ENCODE measurements around the gene TFEB. TPM values are rescaled to one million over a fixed set of nuclear protein-coding genes. Genes with fewer than 3 reads are reported as not detected.

The TFEB gene
- total RNA-seq, 1 experiment from 2014 or later: 7.3 TPM

- Histone ChIP-seq H3K4me1 (replicated peaks; ENCODE audit: insufficient read depth) (peaks cover 20% of the 10 kb centered on the region), H3K36me3 (ENCODE audit: low read depth) (no peaks in the 10 kb centered on the region), H2AFZ (no peak overlapping the region), H3K9me3 (ENCODE audit: insufficient read depth, low read depth) (no peaks in the 10 kb centered on the region), H3K4me3 (no peak overlapping the region), H3K4me2 (no peak overlapping the region), H3K27me3 (ENCODE audit: insufficient read depth, low read depth) (no peaks in the 10 kb centered on the region), H4K20me1 (ENCODE audit: insufficient read depth) (no peaks in the 10 kb centered on the region), H3K9me2 (ENCODE audit: insufficient read depth) (no peaks in the 10 kb centered on the region), H3K27ac (no peak overlapping the region), H3F3A (ENCODE audit: insufficient read depth, low read depth) (0 out of 2 replicates have a peak, but pooled peaks cover 3% of the 10 kb centered on the region), H3K79me2 (ENCODE audit: low read depth) (no peaks in the 10 kb centered on the region)
- no peak for TF ChIP-seq EZH2 (IDR thresholded peaks at IDR 0.05; ENCODE audit: low read depth)
- intact Hi-C loops (cut with micrococcal nuclease; ENCODE audit: unreplicated experiment): loop anchor here (5.0 kb wide), 2 partner anchors 358 to 377 kb away; no protein-coding TSS in a partner anchor
- CTCF ChIA-PET: interaction anchor here (1.4 to 1.8 kb wide), 2 partner anchors 82 to 316 kb away, joined by 5 to 10 read pairs; no protein-coding TSS in a partner anchor
- no TSS peak for BruUV-seq (replicated peaks)
- no peak for DNase-seq
- POLR2A ChIA-PET (ENCODE audit: unreplicated experiment): no interaction called here
Measured at GRCh38 chr6:41684311-41685180, 50.9 kb downstream of the TFEB start.

DNA sequence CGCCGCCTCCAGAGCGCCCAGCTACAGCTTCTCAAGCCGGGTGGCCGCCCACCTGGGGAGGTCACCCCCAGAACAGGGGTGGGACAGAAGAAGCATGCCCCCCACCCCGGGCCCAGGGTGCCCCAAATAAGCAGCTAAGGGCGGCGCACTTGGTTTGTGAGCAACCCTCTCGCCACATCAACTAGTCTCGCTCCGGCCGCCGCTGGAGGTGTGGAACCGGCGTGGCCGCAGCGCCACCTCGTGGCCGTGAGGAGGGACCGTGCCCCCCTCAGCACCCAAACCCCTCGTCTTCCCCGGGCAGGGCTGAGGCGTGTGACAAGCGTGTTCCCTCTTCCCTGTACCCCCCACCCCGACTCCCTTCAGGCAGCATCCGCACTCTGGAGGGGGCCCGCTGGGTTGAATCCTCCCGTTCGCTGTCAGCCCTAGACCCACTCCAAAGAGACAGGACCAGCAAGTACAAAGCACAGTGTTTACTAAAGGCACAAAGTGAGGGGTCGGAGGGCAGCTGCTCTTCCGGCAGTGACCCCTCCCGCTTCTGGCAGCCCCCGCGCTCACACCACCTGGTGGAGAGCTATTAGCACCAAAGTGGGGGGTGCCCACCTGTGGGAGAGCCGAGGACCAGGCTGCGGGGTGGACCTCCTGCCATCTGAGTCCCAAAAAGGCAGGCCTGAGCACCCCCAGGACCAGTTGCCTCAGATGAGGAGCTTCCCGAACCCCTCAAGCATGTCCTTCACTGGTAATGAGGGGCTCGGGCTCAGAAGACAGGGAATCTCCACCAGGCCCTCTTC lies 51.7 kb downstream of the TFEB start:
- no peaks in the 10 kb centered on the region for H3K36me3 ChIP-seq (ENCODE audit: low read depth)
- H3K4me1 ChIP-seq (replicated peaks; ENCODE audit: insufficient read depth): peaks cover 14% of the 10 kb centered on the region; the same call in 1 of the 2 replicates
- POLR2A ChIA-PET (ENCODE audit: unreplicated experiment): no interaction called here
- H4K20me1 ChIP-seq (ENCODE audit: insufficient read depth): no peaks in the 10 kb centered on the region
- no TSS peak for BruUV-seq (replicated peaks)
- 0 out of 2 replicates have a peak, but pooled peaks cover 3% of the 10 kb centered on the region for H3F3A ChIP-seq (ENCODE audit: insufficient read depth, low read depth)
- H3K9me3 ChIP-seq (ENCODE audit: insufficient read depth, low read depth): no peaks in the 10 kb centered on the region
- peak overlapping the region; percentile 64 for H3K4me2 ChIP-seq
- CTCF ChIA-PET: interaction anchor here (0.6 to 1.8 kb wide), 3 partner anchors 81 to 357 kb away, joined by 5 to 10 read pairs (median 5); no protein-coding TSS in a partner anchor
- no peaks in the 10 kb centered on the region for H3K27me3 ChIP-seq (ENCODE audit: insufficient read depth, low read depth)
- H3K4me3 ChIP-seq: peak overlapping the region; percentile 31; the same call in 1 of the 2 replicates
- H3K9me2 ChIP-seq (ENCODE audit: insufficient read depth): no peaks in the 10 kb centered on the region
- no peaks in the 10 kb centered on the region for H3K79me2 ChIP-seq (ENCODE audit: low read depth)
- H3K27ac ChIP-seq: no peak overlapping the region
- H2AFZ ChIP-seq: peak overlapping the region; percentile 67; the same call in 1 of the 2 replicates
- DNase-seq: peak in 1 of 2 experiments; percentile 72
- TF ChIP-seq CTCF (conservative IDR thresholded peaks at IDR 0.05) (peak; percentile 86), EZH2 (IDR thresholded peaks at IDR 0.05; ENCODE audit: low read depth) (no peak)
- intact Hi-C loops (cut with micrococcal nuclease; ENCODE audit: unreplicated experiment): loop anchor here (1.0 to 5.0 kb wide), 5 partner anchors 52 to 376 kb away; partner anchors contain the start of gene TFEB

GRCh38 chr6:41683273-41683522 lies 52.2 kb downstream of the TFEB start:
- intact Hi-C loops (cut with micrococcal nuclease; ENCODE audit: unreplicated experiment): loop anchor here (1.0 to 5.0 kb wide), 5 partner anchors 52 to 376 kb away; partner anchors contain the start of gene TFEB
- H2AFZ ChIP-seq: peak overlapping the region; percentile 67; the same call in 1 of the 2 replicates
- no peaks in the 10 kb centered on the region for H3K27me3 ChIP-seq (ENCODE audit: insufficient read depth, low read depth)
- ChIA-PET CTCF (interaction anchor here (0.6 to 1.8 kb wide), 3 partner anchors 81 to 357 kb away, joined by 5 to 10 read pairs (median 5); no protein-coding TSS in a partner anchor), POLR2A (ENCODE audit: unreplicated experiment) (no interaction called here)
- no peaks in the 10 kb centered on the region for H3K9me2 ChIP-seq (ENCODE audit: insufficient read depth)
- no peaks in the 10 kb centered on the region for H3K9me3 ChIP-seq (ENCODE audit: insufficient read depth, low read depth)
- H3K4me1 ChIP-seq (replicated peaks; ENCODE audit: insufficient read depth): peaks cover 14% of the 10 kb centered on the region; the same call in 1 of the 2 replicates
- H3F3A ChIP-seq (ENCODE audit: insufficient read depth, low read depth): 0 out of 2 replicates have a peak, but pooled peaks cover 3% of the 10 kb centered on the region
- H3K27ac ChIP-seq: no peak overlapping the region
- peak overlapping the region; percentile 31; the same call in 1 of the 2 replicates for H3K4me3 ChIP-seq
- BruUV-seq (replicated peaks): no TSS peak
- no peak for DNase-seq
- H4K20me1 ChIP-seq (ENCODE audit: insufficient read depth): no peaks in the 10 kb centered on the region
- no peaks in the 10 kb centered on the region for H3K36me3 ChIP-seq (ENCODE audit: low read depth)
- no peaks in the 10 kb centered on the region for H3K79me2 ChIP-seq (ENCODE audit: low read depth)
- TF ChIP-seq CTCF (conservative IDR thresholded peaks at IDR 0.05) (no peak), EZH2 (IDR thresholded peaks at IDR 0.05; ENCODE audit: low read depth) (no peak)
- H3K4me2 ChIP-seq: peak overlapping the region; percentile 64
